ENCODE results near the gene SH3GLB1.

Gene SH3GLB1

DNA sequence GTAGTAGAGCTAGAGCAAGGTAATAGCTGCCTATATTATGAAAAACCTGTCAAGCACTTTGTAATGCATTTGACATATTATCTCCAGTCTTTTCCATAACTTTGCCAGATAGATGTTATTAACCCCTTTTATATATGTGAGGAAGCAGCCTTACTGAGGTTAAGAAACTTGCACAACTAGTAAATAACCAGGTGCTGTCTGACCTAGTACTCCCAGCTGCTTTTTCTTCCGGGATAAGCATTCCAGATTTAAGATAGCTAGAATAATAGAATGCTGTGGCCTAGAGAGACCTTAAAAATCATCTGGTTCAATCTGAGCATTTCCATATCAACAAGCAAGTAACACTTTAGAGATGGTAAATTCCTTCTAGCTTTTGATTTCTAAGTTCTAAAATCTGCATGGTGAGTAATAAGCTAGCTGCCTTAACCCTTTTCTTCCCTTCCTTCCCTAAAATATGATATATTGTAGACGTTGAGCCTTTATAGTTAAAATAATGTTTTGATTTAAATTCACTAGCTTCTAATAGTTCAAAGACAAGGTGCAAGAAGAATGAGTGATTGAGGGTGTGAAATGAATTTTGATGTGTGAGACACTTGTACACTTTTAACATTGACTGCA is 1.8 kb downstream of the SH3GLB1 start:
- no peak overlapping the region for H3K27ac ChIP-seq

DNA sequence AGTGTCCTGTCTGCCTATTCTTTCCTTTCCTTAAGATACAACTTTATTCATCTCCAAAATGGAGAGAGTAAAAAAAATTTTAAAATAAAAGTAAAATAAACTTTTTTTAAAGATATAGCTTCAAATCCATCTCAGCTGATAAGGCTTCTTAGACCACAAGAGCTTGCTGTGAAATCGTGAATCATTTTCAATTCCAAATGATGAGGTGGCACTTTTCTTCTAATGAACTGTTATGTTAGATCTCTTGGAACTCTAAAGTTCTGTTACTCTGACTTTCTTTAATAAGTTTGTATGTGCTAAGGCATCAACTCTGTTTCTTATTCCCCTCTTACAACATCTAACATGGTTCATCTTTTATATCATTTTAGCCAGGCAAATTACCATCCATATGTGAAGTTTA is 4.5 kb downstream of the SH3GLB1 start:
- DNase-seq (ENCODE audit: low spot score): no peak
- H3K27ac ChIP-seq: no peak overlapping the region
- TF ChIP-seq, protein P1, sequence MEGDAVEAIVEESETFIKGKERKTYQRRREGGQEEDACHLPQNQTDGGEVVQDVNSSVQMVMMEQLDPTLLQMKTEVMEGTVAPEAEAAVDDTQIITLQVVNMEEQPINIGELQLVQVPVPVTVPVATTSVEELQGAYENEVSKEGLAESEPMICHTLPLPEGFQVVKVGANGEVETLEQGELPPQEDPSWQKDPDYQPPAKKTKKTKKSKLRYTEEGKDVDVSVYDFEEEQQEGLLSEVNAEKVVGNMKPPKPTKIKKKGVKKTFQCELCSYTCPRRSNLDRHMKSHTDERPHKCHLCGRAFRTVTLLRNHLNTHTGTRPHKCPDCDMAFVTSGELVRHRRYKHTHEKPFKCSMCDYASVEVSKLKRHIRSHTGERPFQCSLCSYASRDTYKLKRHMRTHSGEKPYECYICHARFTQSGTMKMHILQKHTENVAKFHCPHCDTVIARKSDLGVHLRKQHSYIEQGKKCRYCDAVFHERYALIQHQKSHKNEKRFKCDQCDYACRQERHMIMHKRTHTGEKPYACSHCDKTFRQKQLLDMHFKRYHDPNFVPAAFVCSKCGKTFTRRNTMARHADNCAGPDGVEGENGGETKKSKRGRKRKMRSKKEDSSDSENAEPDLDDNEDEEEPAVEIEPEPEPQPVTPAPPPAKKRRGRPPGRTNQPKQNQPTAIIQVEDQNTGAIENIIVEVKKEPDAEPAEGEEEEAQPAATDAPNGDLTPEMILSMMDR (conservative IDR thresholded peaks at IDR 0.05; ENCODE audit: low read depth): no peak
- CTCF ChIA-PET: interaction anchor here (0.7 kb wide), 2 partner anchors 21 to 300 kb away, joined by 3 to 5 read pairs; no protein-coding TSS in a partner anchor
- POLR2A ChIA-PET (ENCODE audit: low non-redundant PET): no interaction called here

More for the DNA sequence above, 1.8 kb downstream of the SH3GLB1 start:
- no peak for DNase-seq (ENCODE audit: low spot score)
- CTCF ChIA-PET: interaction anchor here (0.5 to 0.8 kb wide), 3 partner anchors 127 to 219 kb away, joined by 3 read pairs; no protein-coding TSS in a partner anchor
- POLR2A ChIA-PET (ENCODE audit: low non-redundant PET): no interaction called here
- TF ChIP-seq, protein P1 (conservative IDR thresholded peaks at IDR 0.05; ENCODE audit: low read depth): no peak

DNA sequence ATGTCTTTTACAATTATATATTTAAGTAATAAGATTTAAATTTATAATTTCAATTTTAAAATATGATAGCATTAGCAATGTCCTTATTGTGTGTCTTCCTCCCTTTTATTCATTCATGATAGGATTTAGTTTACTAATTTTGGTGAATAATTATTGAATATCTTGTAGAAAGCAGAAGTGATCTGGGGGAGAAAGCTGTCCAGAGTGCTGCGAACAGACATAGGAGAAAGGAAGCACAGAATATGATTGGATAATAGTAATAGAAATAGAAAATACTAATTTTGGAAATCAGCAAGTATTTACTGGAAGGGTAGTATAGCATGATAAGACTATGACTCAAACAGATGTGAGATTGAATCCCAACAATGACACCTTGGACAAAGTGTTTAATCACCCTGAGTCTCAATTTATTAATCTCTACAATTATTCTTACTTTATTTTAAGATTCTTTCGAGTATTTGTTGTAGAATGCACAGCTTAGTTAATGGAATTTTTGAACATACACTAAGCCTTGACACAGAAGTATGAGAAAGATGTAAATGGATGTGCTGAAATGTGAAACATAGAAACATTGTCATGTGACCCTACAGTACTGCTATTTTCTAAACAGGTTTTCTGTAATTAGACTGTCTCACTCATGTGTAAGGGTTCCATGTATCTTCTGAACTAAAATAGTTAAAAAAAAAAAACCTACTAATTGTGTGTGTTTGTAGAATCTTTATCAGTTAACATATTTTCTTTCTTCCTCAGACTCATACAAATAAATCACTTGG is 7.9 kb downstream of the SH3GLB1 start:
- ChIA-PET CTCF (no interaction called here), POLR2A (ENCODE audit: low non-redundant PET) (no interaction called here)
- TF ChIP-seq, protein P1 (conservative IDR thresholded peaks at IDR 0.05; ENCODE audit: low read depth): no peak
- no peak overlapping the region for H3K27ac ChIP-seq
- DNase-seq (ENCODE audit: low spot score): no peak

DNA sequence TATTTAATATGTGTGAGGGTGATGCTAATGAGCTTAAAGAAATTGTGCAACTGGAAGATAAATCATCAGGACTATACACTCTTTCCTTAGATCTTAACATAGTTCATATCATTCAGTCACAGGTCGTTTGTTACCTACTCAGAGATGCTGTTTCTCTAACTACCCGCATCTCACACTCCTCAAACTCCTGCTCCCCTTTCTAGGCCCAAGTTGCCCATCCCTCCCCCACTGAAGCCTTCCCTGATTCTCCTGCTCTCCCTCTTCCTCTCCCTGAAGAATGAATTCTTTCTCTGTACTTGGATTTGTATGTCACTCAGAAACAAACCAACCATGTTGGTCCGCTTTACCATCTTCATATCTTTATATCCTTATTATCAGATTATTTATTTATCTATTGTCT is 9.1 kb downstream of the SH3GLB1 start:
- TF ChIP-seq, protein P1 (conservative IDR thresholded peaks at IDR 0.05; ENCODE audit: low read depth): no peak
- DNase-seq (ENCODE audit: low spot score): no peak
- ChIA-PET POLR2A (ENCODE audit: low non-redundant PET) (no interaction called here), CTCF (interaction anchor here (1.4 kb wide), 1 partner anchor 9 kb away, joined by 6 read pairs; the partner anchor contains the start of gene SH3GLB1)
- H3K27ac ChIP-seq: no peak overlapping the region

DNA sequence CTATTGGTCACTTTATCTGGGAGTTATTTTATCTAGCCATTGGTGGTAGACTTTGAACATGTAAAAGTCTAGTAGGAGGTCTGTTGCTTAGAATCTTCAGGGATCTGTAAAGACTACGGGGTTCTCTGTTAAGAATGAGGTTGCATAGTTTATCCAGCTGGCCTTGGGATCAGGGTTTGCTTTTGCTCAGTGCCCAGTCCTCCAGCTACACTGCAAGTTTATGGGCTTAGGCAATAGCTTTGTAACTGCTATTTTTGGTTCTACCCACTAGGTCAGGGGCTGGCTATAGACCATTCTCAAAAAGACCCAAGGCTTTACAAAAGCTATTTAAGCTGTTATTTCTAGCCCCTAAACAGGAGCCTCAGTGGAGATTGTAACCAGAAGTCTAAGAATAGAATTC is 9.8 kb downstream of the SH3GLB1 start:
- CTCF ChIA-PET: interaction anchor here (0.6 to 1.4 kb wide), 2 partner anchors 9 to 225 kb away, joined by 3 to 6 read pairs; partner anchors contain the start of gene SH3GLB1
- TF ChIP-seq, protein P1 (conservative IDR thresholded peaks at IDR 0.05; ENCODE audit: low read depth): no peak
- DNase-seq (ENCODE audit: low spot score): no peak
- POLR2A ChIA-PET (ENCODE audit: low non-redundant PET): no interaction called here
- H3K27ac ChIP-seq: no peak overlapping the region

DNA sequence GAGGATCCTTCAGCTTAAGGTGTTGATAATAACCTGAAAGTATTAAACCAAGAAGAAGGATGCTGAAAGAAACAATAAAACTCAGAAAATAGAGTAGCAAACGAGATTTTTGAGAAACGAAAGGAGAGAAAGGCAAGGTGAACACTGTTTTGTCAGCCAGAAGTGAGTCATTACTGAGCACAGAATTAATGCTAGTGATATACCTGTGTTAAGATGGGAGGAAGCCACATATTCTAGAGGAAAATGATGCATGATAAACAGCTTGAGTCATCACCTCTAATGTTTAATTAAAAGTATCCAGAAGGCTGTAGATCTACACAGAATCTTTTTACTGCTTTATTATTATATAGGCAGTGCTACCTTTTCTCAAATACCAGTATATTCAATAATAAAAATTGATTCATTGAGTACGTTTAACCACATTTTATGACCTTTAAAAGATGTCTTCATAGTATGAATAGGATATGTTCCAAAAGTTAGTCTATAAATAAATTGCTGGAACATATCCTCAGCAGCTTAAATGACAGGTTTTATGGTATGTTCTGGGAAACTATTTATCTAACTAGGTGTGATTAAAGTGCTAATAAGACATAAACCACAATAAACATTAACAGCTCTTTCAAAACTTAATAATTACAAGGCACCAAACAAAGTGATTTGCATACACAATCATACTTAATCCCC is 10.3 kb downstream of the SH3GLB1 start:
- TF ChIP-seq, protein P1 (conservative IDR thresholded peaks at IDR 0.05; ENCODE audit: low read depth): no peak
- CTCF ChIA-PET: interaction anchor here (0.6 to 1.4 kb wide), 3 partner anchors 10 to 224 kb away, joined by 3 to 6 read pairs (median 3); no protein-coding TSS in a partner anchor
- DNase-seq (ENCODE audit: low spot score): peak; percentile 48
- no peak overlapping the region for H3K27ac ChIP-seq
- POLR2A ChIA-PET (ENCODE audit: low non-redundant PET): no interaction called here

Data from RWPE1 (cell line).